ENCODE data around the gene TNFRSF1B. TPM values are rescaled to one million over a fixed set of nuclear protein-coding genes. Genes with fewer than 3 reads are reported as not detected.
A peak's percentile ranks its signal among the peaks of the same experiment; 100 is the strongest.

Gene TNFRSF1B
- total RNA-seq, 1 experiment from 2014 or later, result 0.61 TPM

DNA sequence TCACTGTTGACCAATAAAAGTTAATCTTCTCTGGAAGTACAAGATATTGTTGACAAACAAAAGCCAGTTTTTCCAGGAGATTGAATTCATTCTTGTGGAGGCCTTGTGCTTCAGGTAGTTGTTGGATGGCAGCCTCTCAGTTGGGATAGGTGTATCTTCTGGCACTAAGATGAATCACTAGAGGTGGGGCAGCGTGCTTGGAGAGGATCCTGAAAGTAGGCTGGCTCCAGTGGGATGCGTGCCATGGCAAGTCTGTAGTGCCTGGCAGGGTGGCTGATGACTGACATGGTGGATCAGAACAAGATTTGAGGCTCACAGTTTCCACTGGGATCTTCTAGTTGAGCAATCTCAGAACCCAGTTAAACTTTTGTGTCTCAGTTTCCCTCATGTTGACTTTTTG lies 65.4 kb downstream of the TNFRSF1B start:
- intact Hi-C loops (cut with micrococcal nuclease), result no loop called here
- CTCF ChIA-PET, result no interaction called here
- ATAC-seq (peak; percentile 43), DNase-seq (ENCODE audit: low read depth, low spot score) (peak; percentile 41)
- no peaks in the 10 kb centered on the region; a peak in 1 of 4 replicates for H3K36me3 ChIP-seq (ENCODE audit: control insufficient read depth in 1 of 2, insufficient read depth in 2 of 2, low read length in 2 of 2)
- peaks cover 39% of the 10 kb centered on the region for H3K79me2 ChIP-seq (ENCODE audit: insufficient read depth, low read length)
- POLR2A ChIA-PET, result no interaction called here
- peaks cover 16 to 24% of the 10 kb centered on the region in 2 experiments for H3K4me1 ChIP-seq (ENCODE audit: control insufficient read depth in 1 of 2, insufficient read depth in 2 of 2, low read length in 2 of 2)
- peak overlapping the region; percentile 34; the same call in 1 of the 2 replicates for H3K27ac ChIP-seq (ENCODE audit: low read depth, low read length)
- no peak overlapping the region for H3K9ac ChIP-seq (ENCODE audit: low read length)
- H4K20me1 ChIP-seq (ENCODE audit: insufficient read depth), result no peaks in the 10 kb centered on the region
- RAD21 ChIA-PET (ENCODE audit: low non-redundant PET in 1 of 2, low total read pairs in 2 of 2, uncharacterized antibody in 2 of 2, unreplicated experiment in 2 of 2), result no interaction called here
- no peaks in the 10 kb centered on the region for H3K9me2 ChIP-seq (ENCODE audit: insufficient read depth)
- no TSS peak for BruUV-seq (replicated peaks)
- peak; percentile 71; the same call in 1 of the 2 replicates for TF ChIP-seq MAX (IDR thresholded peaks at IDR 0.05)
- peak; percentile 38; the same call in 1 of the 2 replicates for TF ChIP-seq POLR2AphosphoS5 (IDR thresholded peaks at IDR 0.05; ENCODE audit: low read depth, low read length)
- peak; percentile 31; the same call in 1 of the 2 replicates for TF ChIP-seq FOSL1 (IDR thresholded peaks at IDR 0.05; ENCODE audit: low read depth)
- TF ChIP-seq YY1 (IDR thresholded peaks at IDR 0.05; ENCODE audit: extremely low read depth, insufficient replicate concordance, low read depth, low read length), result peak; percentile 38
- TF ChIP-seq CBX3 (IDR thresholded peaks at IDR 0.05; ENCODE audit: low read depth), result peak; percentile 30; the same call in 1 of the 2 replicates
- no peak for TF ChIP-seq CEBPB (IDR thresholded peaks at IDR 0.05; ENCODE audit: low read depth)
- TF ChIP-seq ZNF274 (IDR thresholded peaks at IDR 0.05; ENCODE audit: low read depth, low read length), result no peak
- H3K9me3 ChIP-seq (ENCODE audit: control insufficient read depth in 1 of 2, insufficient read depth in 1 of 2, low read depth in 1 of 2, low read length in 2 of 2), result no peaks in the 10 kb centered on the region
- H3K4me3 ChIP-seq (replicated peaks in 1 of 2; ENCODE audit: low read depth in 1 of 2, low read length in 2 of 2), result peak overlapping the region; percentile 1 to 11; a peak in 2 of 4 replicates
- H3K4me2 ChIP-seq (ENCODE audit: low read length), result peak overlapping the region; percentile 90
- no peak overlapping the region for H2AFZ ChIP-seq (ENCODE audit: low read depth, low read length, poor library complexity, severe bottlenecking)
- H3K27me3 ChIP-seq (ENCODE audit: insufficient read depth, low read length), result no peaks in the 10 kb centered on the region

- Histone ChIP-seq H3K27me3 (ENCODE audit: insufficient read depth, low read length) (no peaks in the 10 kb centered on the region), H3K4me2 (ENCODE audit: low read length) (no peak overlapping the region), H3K9me3 (ENCODE audit: control insufficient read depth in 1 of 2, insufficient read depth in 1 of 2, low read depth in 1 of 2, low read length in 2 of 2) (no peaks in the 10 kb centered on the region), H3K27ac (ENCODE audit: low read depth, low read length) (no peak overlapping the region), H3K9me2 (ENCODE audit: insufficient read depth) (no peaks in the 10 kb centered on the region), H3K4me3 (replicated peaks in 1 of 2; ENCODE audit: low read depth in 1 of 2, low read length in 2 of 2) (no peak overlapping the region), H3K9ac (ENCODE audit: low read length) (no peak overlapping the region), H4K20me1 (ENCODE audit: insufficient read depth) (no peaks in the 10 kb centered on the region), H3K79me2 (ENCODE audit: insufficient read depth, low read length) (no peaks in the 10 kb centered on the region), H3K36me3 (ENCODE audit: control insufficient read depth in 1 of 2, insufficient read depth in 2 of 2, low read length in 2 of 2) (peaks cover 10 to 20% of the 10 kb centered on the region in 2 experiments; a peak in 3 of 4 replicates), H2AFZ (ENCODE audit: low read depth, low read length, poor library complexity, severe bottlenecking) (no peak overlapping the region), H3K4me1 (ENCODE audit: control insufficient read depth in 1 of 2, insufficient read depth in 2 of 2, low read length in 2 of 2) (no peaks in the 10 kb centered on the region)
- TF ChIP-seq, protein P1, sequence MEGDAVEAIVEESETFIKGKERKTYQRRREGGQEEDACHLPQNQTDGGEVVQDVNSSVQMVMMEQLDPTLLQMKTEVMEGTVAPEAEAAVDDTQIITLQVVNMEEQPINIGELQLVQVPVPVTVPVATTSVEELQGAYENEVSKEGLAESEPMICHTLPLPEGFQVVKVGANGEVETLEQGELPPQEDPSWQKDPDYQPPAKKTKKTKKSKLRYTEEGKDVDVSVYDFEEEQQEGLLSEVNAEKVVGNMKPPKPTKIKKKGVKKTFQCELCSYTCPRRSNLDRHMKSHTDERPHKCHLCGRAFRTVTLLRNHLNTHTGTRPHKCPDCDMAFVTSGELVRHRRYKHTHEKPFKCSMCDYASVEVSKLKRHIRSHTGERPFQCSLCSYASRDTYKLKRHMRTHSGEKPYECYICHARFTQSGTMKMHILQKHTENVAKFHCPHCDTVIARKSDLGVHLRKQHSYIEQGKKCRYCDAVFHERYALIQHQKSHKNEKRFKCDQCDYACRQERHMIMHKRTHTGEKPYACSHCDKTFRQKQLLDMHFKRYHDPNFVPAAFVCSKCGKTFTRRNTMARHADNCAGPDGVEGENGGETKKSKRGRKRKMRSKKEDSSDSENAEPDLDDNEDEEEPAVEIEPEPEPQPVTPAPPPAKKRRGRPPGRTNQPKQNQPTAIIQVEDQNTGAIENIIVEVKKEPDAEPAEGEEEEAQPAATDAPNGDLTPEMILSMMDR (IDR thresholded peaks at IDR 0.05 in 2 of 3, conservative IDR thresholded peaks at IDR 0.05 in 1 of 3; ENCODE audit: borderline replicate concordance in 1 of 3, insufficient read depth in 1 of 3, low read depth in 2 of 3, low read length in 2 of 3), result peak; percentile 30 to 60 (median 59); a peak in 5 of 6 replicates
- TF ChIP-seq EGR1 (IDR thresholded peaks at IDR 0.05; ENCODE audit: low read depth) (no peak), RAD21 (IDR thresholded peaks at IDR 0.05; ENCODE audit: low read depth) (peak; percentile 30)
- DNase-seq (ENCODE audit: low read depth, low spot score) (no peak), ATAC-seq (peak; percentile 53; the same call in 1 of the 2 replicates)
- ChIA-PET CTCF (interaction anchor here (1.4 to 1.7 kb wide), 2 partner anchors 10 to 119 kb away, joined by 8 read pairs; no protein-coding TSS in a partner anchor), POLR2A (no interaction called here), RAD21 (ENCODE audit: low non-redundant PET in 1 of 2, low total read pairs in 2 of 2, uncharacterized antibody in 2 of 2, unreplicated experiment in 2 of 2) (no interaction called here)
- intact Hi-C loops (cut with micrococcal nuclease), result no loop called here
- no TSS peak for BruUV-seq (replicated peaks)
Measured at GRCh38 chr1:12244078-12244477, 77.3 kb downstream of the TNFRSF1B start.
